Right atrium auricular region (tissue), 2 donors: ENCODE results near the gene PRKAG2. TPM values are rescaled to one million over a fixed set of nuclear protein-coding genes. Genes with fewer than 3 reads are reported as not detected.

Experiments
- DNase-seq: peaks from one replicate; pipeline ENCODE4 v3.0.0-alpha.2; 2019; ENCODE audit warnings: low spot score
- H3K27ac ChIP-seq, 2 donors: fragments of 200-600 bp; sonication (generic); 1 replicate in 1 of 2; 2 replicates in 1 of 2; pipeline ENCODE4 v1.5.1; 2016 to 2019
- H3K27me3 ChIP-seq, 2 donors: fragments of 200-600 bp; sonication (generic); one replicate each; pipeline versions ENCODE4 v1.5.1 to v1.6.0; 2017 to 2019
- H3K36me3 ChIP-seq: fragments of 200-600 bp; sonication (generic); one replicate; pipeline ENCODE4 v1.5.1; 2016
- H3K4me1 ChIP-seq, 2 donors: fragments of 200-600 bp; sonication (generic); one replicate each; pipeline versions ENCODE4 v1.5.1 to v1.6.0; 2017 to 2019
- H3K4me3 ChIP-seq, 2 donors: fragments of 200-600 bp; sonication (generic); 1 replicate in 1 of 2; 2 replicates in 1 of 2; pipeline ENCODE4 v1.5.1; 2017 to 2019; ENCODE audit warnings: mild to moderate bottlenecking in 1 of 2, moderate library complexity in 1 of 2
- H3K9me3 ChIP-seq, 2 donors: fragments of 200-600 bp; sonication (generic); one replicate each; pipeline ENCODE4 v1.5.1; 2019
- CTCF ChIP-seq, 2 donors: fragments of 200-600 bp; sonication (generic); IDR thresholded peaks; one replicate each; pipeline ENCODE4 v1.5.1; 2019; ENCODE audit warnings: antibody characterized with exemption in 2 of 2
- total RNA-seq, 2 donors: library from RNA; depleted of rRNA; stranded (reverse); fragments of >200 nt; gene quantifications; one replicate each; pipeline ENCODE4 v1.1.0, GENCODE V29; 2016

Gene PRKAG2
- total RNA-seq, 2 donors from 2014 or later, result 133 to 177 TPM

- no peak overlapping the region for H3K4me3 ChIP-seq
- no peaks in the 10 kb centered on the region for H3K36me3 ChIP-seq
- H3K27ac ChIP-seq, result peak overlapping the region; percentile 87 to 89
- H3K27me3 ChIP-seq, result no peaks in the 10 kb centered on the region
- no peaks in the 10 kb centered on the region for H3K9me3 ChIP-seq
- DNase-seq, result no peak
- no peak for TF ChIP-seq CTCF (IDR thresholded peaks at IDR 0.05)
- peaks cover 0 to 74% of the 10 kb centered on the region in 2 donors for H3K4me1 ChIP-seq
Observed at GRCh38 chr7:151696721-151697514, 180.0 kb downstream of the PRKAG2 start.

GRCh38 chr7:151695951-151696541 is 180.9 kb downstream of the PRKAG2 start:
- Histone ChIP-seq H3K36me3 (no peaks in the 10 kb centered on the region), H3K4me1 (peaks cover 0 to 75% of the 10 kb centered on the region in 2 donors), H3K4me3 (no peak overlapping the region), H3K27ac (peak overlapping the region; percentile 87 to 89), H3K27me3 (no peaks in the 10 kb centered on the region), H3K9me3 (no peaks in the 10 kb centered on the region)
- DNase-seq, result no peak
- TF ChIP-seq CTCF (IDR thresholded peaks at IDR 0.05), result no peak

GRCh38 chr7:151694828-151695580 is 181.9 kb downstream of the PRKAG2 start:
- Histone ChIP-seq H3K4me3 (no peak overlapping the region), H3K36me3 (no peaks in the 10 kb centered on the region), H3K4me1 (peaks cover 0 to 77% of the 10 kb centered on the region in 2 donors), H3K27ac (peak overlapping the region; percentile 87 to 93), H3K27me3 (no peaks in the 10 kb centered on the region), H3K9me3 (no peaks in the 10 kb centered on the region)
- no peak for TF ChIP-seq CTCF (IDR thresholded peaks at IDR 0.05)
- DNase-seq, result peak; percentile 79

- H3K27me3 ChIP-seq, result no peaks in the 10 kb centered on the region
- H3K4me3 ChIP-seq, result no peak overlapping the region
- peaks cover 0 to 80% of the 10 kb centered on the region in 2 donors for H3K4me1 ChIP-seq
- no peaks in the 10 kb centered on the region for H3K36me3 ChIP-seq
- no peak for TF ChIP-seq CTCF (IDR thresholded peaks at IDR 0.05)
- H3K27ac ChIP-seq, result peak overlapping the region; percentile 83 to 93
- H3K9me3 ChIP-seq, result no peaks in the 10 kb centered on the region
- DNase-seq, result no peak
Observed at GRCh38 chr7:151694441-151694827, 182.5 kb downstream of the PRKAG2 start.

GRCh38 chr7:151693140-151693539 is 183.8 kb downstream of the PRKAG2 start:
- no peak for TF ChIP-seq CTCF (IDR thresholded peaks at IDR 0.05)
- DNase-seq, result no peak
- H3K36me3 ChIP-seq, result no peaks in the 10 kb centered on the region
- no peaks in the 10 kb centered on the region for H3K9me3 ChIP-seq
- no peak overlapping the region for H3K4me3 ChIP-seq
- no peaks in the 10 kb centered on the region for H3K27me3 ChIP-seq
- H3K4me1 ChIP-seq, result peaks cover 0 to 89% of the 10 kb centered on the region in 2 donors
- peak overlapping the region; percentile 83 to 93 for H3K27ac ChIP-seq
